ENCODE measurements around the gene RNU1-3. TPM values are rescaled to one million over a fixed set of nuclear protein-coding genes. Genes with fewer than 3 reads are reported as not detected.

The RNU1-3 gene
- total and polyA plus RNA-seq, 2 of the 13 experiments (the other 11 are each of a cell fraction or from before 2014, with no cell fraction given), result under 0.01 to 11,018 TPM

DNA sequence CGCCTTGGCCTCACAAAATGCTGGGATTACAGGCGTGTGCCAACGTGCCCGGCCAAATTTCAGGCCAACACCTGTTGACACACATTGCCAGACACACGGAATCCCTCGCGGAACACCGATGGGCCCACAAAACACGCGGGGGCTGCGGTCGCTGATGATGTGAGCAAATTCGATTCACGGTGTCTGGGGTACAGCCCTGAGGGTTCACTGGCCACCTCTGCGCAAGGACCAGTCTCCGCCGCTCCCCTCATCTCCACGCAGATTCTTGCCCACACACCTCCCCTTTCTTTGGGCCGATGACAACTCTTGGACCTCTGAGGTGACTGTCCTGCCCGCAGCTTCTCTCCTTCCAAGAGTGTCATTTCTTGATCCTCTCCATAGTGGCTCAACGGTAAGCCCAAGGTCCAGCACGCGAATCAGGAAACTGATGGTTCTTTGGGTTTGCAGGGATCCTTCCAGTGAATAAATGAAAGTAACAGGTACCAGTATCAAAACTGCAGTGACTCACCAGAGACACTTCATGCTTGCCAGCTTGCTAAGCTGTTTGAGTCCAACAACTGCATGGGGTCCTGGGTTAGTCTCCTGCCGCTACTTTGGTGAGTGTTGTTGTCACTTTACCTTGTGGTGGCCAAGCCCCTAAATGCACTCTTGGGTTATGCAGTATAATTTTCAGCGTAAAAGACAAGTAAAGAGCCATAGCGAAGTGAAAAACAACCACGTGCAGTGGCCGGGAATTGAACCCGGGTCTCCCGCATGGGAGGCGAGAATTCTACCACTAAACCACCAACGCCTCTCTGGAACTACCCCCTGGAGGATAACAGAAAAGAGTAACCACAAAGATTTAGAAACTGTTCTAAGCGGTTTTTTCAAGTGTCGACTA is 11.0 kb upstream of the RNU1-3 start:
- in situ Hi-C loops (cut with HindIII; ENCODE audit: extremely low pct_ligation_motif_present, low pct_unique_long_range_greater_than_20kb), result no loop called here
- 0 out of 2 replicates have a peak, but pooled peaks have one; percentile 30 for TF ChIP-seq ZNF546 (CRISPR knock-in tag; conservative IDR thresholded peaks at IDR 0.05)
- TF ChIP-seq, protein P1, sequence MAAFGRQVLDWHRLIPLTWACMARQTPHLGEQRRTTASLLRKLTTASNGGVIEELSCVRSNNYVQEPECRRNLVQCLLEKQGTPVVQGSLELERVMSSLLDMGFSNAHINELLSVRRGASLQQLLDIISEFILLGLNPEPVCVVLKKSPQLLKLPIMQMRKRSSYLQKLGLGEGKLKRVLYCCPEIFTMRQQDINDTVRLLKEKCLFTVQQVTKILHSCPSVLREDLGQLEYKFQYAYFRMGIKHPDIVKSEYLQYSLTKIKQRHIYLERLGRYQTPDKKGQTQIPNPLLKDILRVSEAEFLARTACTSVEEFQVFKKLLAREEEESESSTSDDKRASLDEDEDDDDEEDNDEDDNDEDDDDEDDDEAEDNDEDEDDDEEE (CRISPR knock-in tag; IDR thresholded peaks at IDR 0.05), result no peak
- no peak for TF ChIP-seq RORA (CRISPR knock-in tag; IDR thresholded peaks at IDR 0.05)
- no peak for TF ChIP-seq SYNCRIP (IDR thresholded peaks at IDR 0.05; ENCODE audit: insufficient read depth, low read depth, low read length)
- no peak for TF ChIP-seq JDP2 (CRISPR knock-in tag; IDR thresholded peaks at IDR 0.05; ENCODE audit: borderline replicate concordance)
- TF ChIP-seq, protein P2, sequence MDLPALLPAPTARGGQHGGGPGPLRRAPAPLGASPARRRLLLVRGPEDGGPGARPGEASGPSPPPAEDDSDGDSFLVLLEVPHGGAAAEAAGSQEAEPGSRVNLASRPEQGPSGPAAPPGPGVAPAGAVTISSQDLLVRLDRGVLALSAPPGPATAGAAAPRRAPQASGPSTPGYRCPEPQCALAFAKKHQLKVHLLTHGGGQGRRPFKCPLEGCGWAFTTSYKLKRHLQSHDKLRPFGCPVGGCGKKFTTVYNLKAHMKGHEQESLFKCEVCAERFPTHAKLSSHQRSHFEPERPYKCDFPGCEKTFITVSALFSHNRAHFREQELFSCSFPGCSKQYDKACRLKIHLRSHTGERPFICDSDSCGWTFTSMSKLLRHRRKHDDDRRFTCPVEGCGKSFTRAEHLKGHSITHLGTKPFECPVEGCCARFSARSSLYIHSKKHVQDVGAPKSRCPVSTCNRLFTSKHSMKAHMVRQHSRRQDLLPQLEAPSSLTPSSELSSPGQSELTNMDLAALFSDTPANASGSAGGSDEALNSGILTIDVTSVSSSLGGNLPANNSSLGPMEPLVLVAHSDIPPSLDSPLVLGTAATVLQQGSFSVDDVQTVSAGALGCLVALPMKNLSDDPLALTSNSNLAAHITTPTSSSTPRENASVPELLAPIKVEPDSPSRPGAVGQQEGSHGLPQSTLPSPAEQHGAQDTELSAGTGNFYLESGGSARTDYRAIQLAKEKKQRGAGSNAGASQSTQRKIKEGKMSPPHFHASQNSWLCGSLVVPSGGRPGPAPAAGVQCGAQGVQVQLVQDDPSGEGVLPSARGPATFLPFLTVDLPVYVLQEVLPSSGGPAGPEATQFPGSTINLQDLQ (CRISPR knock-in tag; IDR thresholded peaks at IDR 0.05), result 0 out of 2 replicates have a peak, but pooled peaks have one; percentile 49
- TF ChIP-seq, protein P3, sequence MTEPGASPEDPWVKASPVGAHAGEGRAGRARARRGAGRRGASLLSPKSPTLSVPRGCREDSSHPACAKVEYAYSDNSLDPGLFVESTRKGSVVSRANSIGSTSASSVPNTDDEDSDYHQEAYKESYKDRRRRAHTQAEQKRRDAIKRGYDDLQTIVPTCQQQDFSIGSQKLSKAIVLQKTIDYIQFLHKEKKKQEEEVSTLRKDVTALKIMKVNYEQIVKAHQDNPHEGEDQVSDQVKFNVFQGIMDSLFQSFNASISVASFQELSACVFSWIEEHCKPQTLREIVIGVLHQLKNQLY (CRISPR knock-in tag; IDR thresholded peaks at IDR 0.05), result 0 out of 2 replicates have a peak, but pooled peaks have one; percentile 26
- TF ChIP-seq, protein P4, sequence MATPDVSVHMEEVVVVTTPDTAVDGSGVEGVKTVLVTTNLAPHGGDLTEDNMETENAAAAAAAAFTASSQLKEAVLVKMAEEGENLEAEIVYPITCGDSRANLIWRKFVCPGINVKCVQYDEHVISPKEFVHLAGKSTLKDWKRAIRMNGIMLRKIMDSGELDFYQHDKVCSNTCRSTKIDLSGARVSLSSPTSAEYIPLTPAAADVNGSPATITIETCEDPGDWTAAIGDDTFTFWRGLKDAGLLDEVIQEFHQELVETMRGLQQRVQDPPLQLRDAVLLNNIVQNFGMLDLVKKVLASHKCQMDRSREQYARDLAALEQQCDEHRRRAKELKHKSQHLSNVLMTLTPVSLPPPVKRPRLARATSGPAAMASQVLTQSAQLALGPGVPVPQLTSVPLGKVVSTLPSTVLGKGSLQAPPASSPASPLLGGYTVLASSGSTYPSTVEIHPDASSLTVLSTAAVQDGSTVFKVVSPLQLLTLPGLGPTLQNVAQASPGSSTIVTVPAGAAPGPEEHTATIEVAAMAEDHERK (CRISPR knock-in tag; IDR thresholded peaks at IDR 0.05; ENCODE audit: low read depth), result no peak
- TF ChIP-seq, protein P5, sequence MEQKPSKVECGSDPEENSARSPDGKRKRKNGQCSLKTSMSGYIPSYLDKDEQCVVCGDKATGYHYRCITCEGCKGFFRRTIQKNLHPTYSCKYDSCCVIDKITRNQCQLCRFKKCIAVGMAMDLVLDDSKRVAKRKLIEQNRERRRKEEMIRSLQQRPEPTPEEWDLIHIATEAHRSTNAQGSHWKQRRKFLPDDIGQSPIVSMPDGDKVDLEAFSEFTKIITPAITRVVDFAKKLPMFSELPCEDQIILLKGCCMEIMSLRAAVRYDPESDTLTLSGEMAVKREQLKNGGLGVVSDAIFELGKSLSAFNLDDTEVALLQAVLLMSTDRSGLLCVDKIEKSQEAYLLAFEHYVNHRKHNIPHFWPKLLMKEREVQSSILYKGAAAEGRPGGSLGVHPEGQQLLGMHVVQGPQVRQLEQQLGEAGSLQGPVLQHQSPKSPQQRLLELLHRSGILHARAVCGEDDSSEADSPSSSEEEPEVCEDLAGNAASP (CRISPR knock-in tag; IDR thresholded peaks at IDR 0.05; ENCODE audit: borderline replicate concordance), result no peak; the same call in 1 of the 2 replicates
- TF ChIP-seq, protein P6, sequence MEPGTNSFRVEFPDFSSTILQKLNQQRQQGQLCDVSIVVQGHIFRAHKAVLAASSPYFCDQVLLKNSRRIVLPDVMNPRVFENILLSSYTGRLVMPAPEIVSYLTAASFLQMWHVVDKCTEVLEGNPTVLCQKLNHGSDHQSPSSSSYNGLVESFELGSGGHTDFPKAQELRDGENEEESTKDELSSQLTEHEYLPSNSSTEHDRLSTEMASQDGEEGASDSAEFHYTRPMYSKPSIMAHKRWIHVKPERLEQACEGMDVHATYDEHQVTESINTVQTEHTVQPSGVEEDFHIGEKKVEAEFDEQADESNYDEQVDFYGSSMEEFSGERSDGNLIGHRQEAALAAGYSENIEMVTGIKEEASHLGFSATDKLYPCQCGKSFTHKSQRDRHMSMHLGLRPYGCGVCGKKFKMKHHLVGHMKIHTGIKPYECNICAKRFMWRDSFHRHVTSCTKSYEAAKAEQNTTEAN (CRISPR knock-in tag; conservative IDR thresholded peaks at IDR 0.05), result no peak
- peak; percentile 44; the same call in 1 of the 2 replicates for TF ChIP-seq ZFP36L1 (CRISPR knock-in tag; IDR thresholded peaks at IDR 0.05)
- TF ChIP-seq ZNF180 (CRISPR knock-in tag; IDR thresholded peaks at IDR 0.05; ENCODE audit: borderline replicate concordance, low read depth), result no peak
- TF ChIP-seq JUN (CRISPR knock-in tag; IDR thresholded peaks at IDR 0.05), result peak; percentile 17; the same call in 1 of the 2 replicates

More for the DNA sequence above, 11.0 kb upstream of the RNU1-3 start:
- Histone ChIP-seq H3K9me3 (ENCODE audit: low read length) (no peaks in the 10 kb centered on the region), H3K4me2 (ENCODE audit: low read depth, low read length) (peak overlapping the region; percentile 85), H3K4me1 (ENCODE audit: insufficient read depth, low read length) (peaks cover 22% of the 10 kb centered on the region), H3K4me3 (replicated peaks in 1 of 3; ENCODE audit: insufficient read depth in 1 of 3, low read depth in 2 of 3, low read length in 3 of 3) (peak overlapping the region; percentile 42 to 57 (median 53)), H3K9ac (ENCODE audit: insufficient read depth, low read depth, low read length) (no peak overlapping the region), H3K27me3 (ENCODE audit: control insufficient read depth in 1 of 2, insufficient read depth in 2 of 2, low read length in 2 of 2) (no peaks in the 10 kb centered on the region), H3K27ac (ENCODE audit: extremely low read length, insufficient read depth, low read length) (no peak overlapping the region), H3K79me2 (ENCODE audit: insufficient read depth, low read length) (no peaks in the 10 kb centered on the region), H4K20me1 (ENCODE audit: insufficient read depth, low read length) (no peaks in the 10 kb centered on the region), H2AFZ (ENCODE audit: low read length) (no peak overlapping the region), H3K36me3 (replicated peaks in 1 of 2; ENCODE audit: control insufficient read depth in 1 of 2, insufficient read depth in 2 of 2, low read length in 2 of 2) (no peaks in the 10 kb centered on the region)
- intact Hi-C loops (cut with micrococcal nuclease; ENCODE audit: unreplicated experiment), result no loop called here
- ChIA-PET CTCF (ENCODE audit: low intra/inter-chr PET ratio, low total read pairs) (no interaction called here), POLR2A (no interaction called here)
- BruUV-seq (replicated peaks), result no TSS peak
- DNase-seq (ENCODE audit: low spot score) (peak; percentile 88), FAIRE-seq (no peak), ATAC-seq (peak; percentile 98)
- WGBS (ENCODE audit: low lambda C conversion rate), result 10% methylated on average over 27 of the region's 34 CpGs

Data from HepG2 (cell line).